Mesendoderm (in vitro differentiated cells): ENCODE results near the gene TMPRSS7.

Experiments
- DNase-seq: peaks from one replicate; pipeline ENCODE4 v3.0.0; 2013
- H2AK5ac ChIP-seq: 2 replicates; pipeline ENCODE4 v1.6.1; 2013; ENCODE audit warnings: low read length, inconsistent platforms
- H2BK120ac ChIP-seq: 2 replicates; pipeline ENCODE4 v1.6.1; 2013; ENCODE audit warnings: low read depth, mild to moderate bottlenecking, low read length, moderate library complexity, mixed read lengths
- H2BK15ac ChIP-seq: replicated peaks from 2 replicates; pipeline ENCODE4 v1.6.1; 2013; ENCODE audit warnings: low read depth, mild to moderate bottlenecking, moderate library complexity
- H2BK5ac ChIP-seq: 2 replicates; pipeline ENCODE4 v1.6.1; 2013; ENCODE audit warnings: low read length, inconsistent platforms
- H3K18ac ChIP-seq: 2 replicates; pipeline ENCODE4 v1.6.1; 2013; ENCODE audit warnings: mild to moderate bottlenecking, low read length, mixed read lengths
- H3K23ac ChIP-seq: one replicate; pipeline ENCODE4 v1.6.1; 2013; ENCODE audit warnings: low read length
- H3K27ac ChIP-seq: 2 replicates; pipeline ENCODE4 v1.5.1; 2013; ENCODE audit warnings: low read depth, mild to moderate bottlenecking, inconsistent platforms, low read length, moderate library complexity
- H3K27me3 ChIP-seq: 2 replicates; pipeline ENCODE4 v1.6.1; 2013; ENCODE audit warnings: low read length, control low read depth, mild to moderate bottlenecking, inconsistent platforms; ENCODE audit not compliant: insufficient read depth, poor library complexity
- H3K36me3 ChIP-seq: 2 replicates; pipeline ENCODE4 v1.6.1; 2013; ENCODE audit warnings: low read length, inconsistent platforms; ENCODE audit not compliant: control insufficient read depth, insufficient read depth
- H3K4ac ChIP-seq: one replicate; pipeline ENCODE4 v1.6.1; 2013; ENCODE audit warnings: low read depth, mild to moderate bottlenecking, low read length, moderate library complexity
- H3K4me1 ChIP-seq: 2 replicates; pipeline ENCODE4 v1.6.1; 2013; ENCODE audit warnings: low read depth, low read length, inconsistent platforms; ENCODE audit not compliant: control insufficient read depth
- H3K4me2 ChIP-seq: 2 replicates; pipeline ENCODE4 v1.6.1; 2013; ENCODE audit warnings: low read length
- H3K4me3 ChIP-seq: 2 replicates; pipeline ENCODE4 v1.5.1; 2013; ENCODE audit warnings: mild to moderate bottlenecking, low read length
- H3K56ac ChIP-seq: one replicate; pipeline ENCODE4 v1.6.1; 2013; ENCODE audit warnings: low read length
- H3K79me1 ChIP-seq: 2 replicates; pipeline ENCODE4 v1.6.1; 2013; ENCODE audit warnings: low read length, inconsistent platforms
- H3K79me2 ChIP-seq: 2 replicates; pipeline ENCODE4 v1.6.1; 2013; ENCODE audit warnings: mild to moderate bottlenecking, low read length; ENCODE audit not compliant: control insufficient read depth, insufficient read depth
- H3K9ac ChIP-seq: 2 replicates; pipeline ENCODE4 v1.6.1; 2013; ENCODE audit warnings: low read length, inconsistent platforms
- H4K5ac ChIP-seq: one replicate; pipeline ENCODE4 v1.6.1; 2013; ENCODE audit warnings: low read length
- H4K8ac ChIP-seq: one replicate; pipeline ENCODE4 v1.6.1; 2013; ENCODE audit warnings: low read depth, mild to moderate bottlenecking, control low read depth, low read length, moderate library complexity
- WGBS: extraction: QIAGEN DNeasy Blood & Tissue Kit; methylation state at CpG from one replicate; pipeline ENCODE4 v1.1.7; 2013; ENCODE audit warnings: low lambda C conversion rate, missing lambda C conversion rate; ENCODE audit not compliant: insufficient coverage; ENCODE audit errors: extremely low coverage; 5-methylcytosine and 5-hydroxymethylcytosine counted together

The TMPRSS7 gene

GRCh38 chr3:112119962-112120836 lies 85.7 kb downstream of the TMPRSS7 start:
- H4K8ac ChIP-seq: no peak overlapping the region
- no peak overlapping the region for H2BK120ac ChIP-seq
- no peak overlapping the region for H3K4ac ChIP-seq
- no peak for DNase-seq
- no peak overlapping the region for H4K5ac ChIP-seq
- no peak overlapping the region for H3K23ac ChIP-seq
- peaks cover 4% of the 10 kb centered on the region for H3K4me1 ChIP-seq
- WGBS: no CpG with 5 or more reads among the region's 9 CpGs
- no peak overlapping the region for H3K4me3 ChIP-seq
- no peak overlapping the region for H2BK15ac ChIP-seq
- peak overlapping the region; percentile 7 for H3K56ac ChIP-seq
- H2BK5ac ChIP-seq: no peak overlapping the region
- no peak overlapping the region for H3K4me2 ChIP-seq
- no peaks in the 10 kb centered on the region for H3K27me3 ChIP-seq
- H3K27ac ChIP-seq: no peak overlapping the region
- peaks cover 1% of the 10 kb centered on the region for H3K36me3 ChIP-seq
- H2AK5ac ChIP-seq: no peak overlapping the region
- H3K18ac ChIP-seq: no peak overlapping the region
- H3K79me2 ChIP-seq: no peaks in the 10 kb centered on the region
- no peak overlapping the region for H3K9ac ChIP-seq
- no peaks in the 10 kb centered on the region for H3K79me1 ChIP-seq

GRCh38 chr3:112121577-112122547 lies 87.3 kb downstream of the TMPRSS7 start:
- no peak overlapping the region for H2BK5ac ChIP-seq
- peaks cover 9% of the 10 kb centered on the region for H3K4me1 ChIP-seq
- H4K8ac ChIP-seq: no peak overlapping the region
- H3K56ac ChIP-seq: no peak overlapping the region
- H3K27ac ChIP-seq: no peak overlapping the region
- no peak overlapping the region for H4K5ac ChIP-seq
- no peaks in the 10 kb centered on the region for H3K27me3 ChIP-seq
- H3K18ac ChIP-seq: no peak overlapping the region
- H3K36me3 ChIP-seq: peaks cover 1% of the 10 kb centered on the region
- H2BK120ac ChIP-seq: no peak overlapping the region
- H3K4me3 ChIP-seq: no peak overlapping the region
- no peak overlapping the region for H2BK15ac ChIP-seq
- no peak for DNase-seq
- no CpG with 5 or more reads among the region's 2 CpGs for WGBS
- no peaks in the 10 kb centered on the region for H3K79me1 ChIP-seq
- no peak overlapping the region for H3K9ac ChIP-seq
- no peak overlapping the region for H3K4ac ChIP-seq
- H3K4me2 ChIP-seq: no peak overlapping the region
- no peaks in the 10 kb centered on the region for H3K79me2 ChIP-seq
- H3K23ac ChIP-seq: no peak overlapping the region
- H2AK5ac ChIP-seq: no peak overlapping the region

GRCh38 chr3:112122870-112123269 lies 88.3 kb downstream of the TMPRSS7 start:
- Histone ChIP-seq H3K9ac (no peak overlapping the region), H3K23ac (no peak overlapping the region), H3K27me3 (no peaks in the 10 kb centered on the region), H4K5ac (no peak overlapping the region), H2AK5ac (no peak overlapping the region), H3K79me2 (no peaks in the 10 kb centered on the region), H2BK120ac (no peak overlapping the region), H2BK5ac (no peak overlapping the region), H3K79me1 (no peaks in the 10 kb centered on the region), H3K36me3 (no peaks in the 10 kb centered on the region), H4K8ac (no peak overlapping the region), H3K4me2 (no peak overlapping the region), H3K4ac (no peak overlapping the region), H2BK15ac (no peak overlapping the region), H3K4me1 (peaks cover 9% of the 10 kb centered on the region), H3K18ac (no peak overlapping the region), H3K56ac (no peak overlapping the region), H3K27ac (no peak overlapping the region), H3K4me3 (no peak overlapping the region)
- DNase-seq: no peak

GRCh38 chr3:112123548-112123947 lies 89.0 kb downstream of the TMPRSS7 start:
- Histone ChIP-seq H3K27ac (no peak overlapping the region), H4K5ac (no peak overlapping the region), H4K8ac (no peak overlapping the region), H3K4me1 (peaks cover 9% of the 10 kb centered on the region), H3K79me2 (no peaks in the 10 kb centered on the region), H3K36me3 (no peaks in the 10 kb centered on the region), H2BK120ac (no peak overlapping the region), H3K4ac (no peak overlapping the region), H3K4me2 (no peak overlapping the region), H3K9ac (no peak overlapping the region), H3K4me3 (no peak overlapping the region), H3K27me3 (no peaks in the 10 kb centered on the region), H3K18ac (no peak overlapping the region), H2AK5ac (no peak overlapping the region), H2BK15ac (no peak overlapping the region), H3K56ac (no peak overlapping the region), H3K79me1 (no peaks in the 10 kb centered on the region), H3K23ac (no peak overlapping the region), H2BK5ac (no peak overlapping the region)
- no CpG with 5 or more reads among the region's 2 CpGs for WGBS
- DNase-seq: no peak

GRCh38 chr3:112124907-112125607 lies 90.5 kb downstream of the TMPRSS7 start:
- no peak overlapping the region for H2BK5ac ChIP-seq
- H2AK5ac ChIP-seq: no peak overlapping the region
- no peaks in the 10 kb centered on the region for H3K79me2 ChIP-seq
- no peak overlapping the region for H3K27ac ChIP-seq
- H3K4me2 ChIP-seq: no peak overlapping the region
- DNase-seq: peak; percentile 14
- no peak overlapping the region for H4K8ac ChIP-seq
- no peak overlapping the region for H2BK15ac ChIP-seq
- no peak overlapping the region for H3K9ac ChIP-seq
- peak overlapping the region; percentile 83 for H3K23ac ChIP-seq
- no peak overlapping the region for H4K5ac ChIP-seq
- WGBS: no CpG with 5 or more reads among the region's 5 CpGs
- H3K4me1 ChIP-seq: peaks cover 9% of the 10 kb centered on the region
- no peak overlapping the region for H3K18ac ChIP-seq
- H3K4me3 ChIP-seq: no peak overlapping the region
- no peaks in the 10 kb centered on the region for H3K36me3 ChIP-seq
- peak overlapping the region; percentile 40 for H3K56ac ChIP-seq
- no peaks in the 10 kb centered on the region for H3K79me1 ChIP-seq
- H3K4ac ChIP-seq: no peak overlapping the region
- no peaks in the 10 kb centered on the region for H3K27me3 ChIP-seq
- H2BK120ac ChIP-seq: no peak overlapping the region
